Activated CD8-positive, alpha-beta memory T cell treated with anti-CD3 and anti-CD28 coated beads, Interleukin-2, amount 50 U/mL, for 24 hours (primary cell): ENCODE data around the gene POLG.

ENCODE experiments used
- DNase-seq: peaks from one replicate; pipeline ENCODE4 v3.0.0-alpha.2; 2020; ENCODE audit errors: extremely low read depth

Gene POLG

DNA sequence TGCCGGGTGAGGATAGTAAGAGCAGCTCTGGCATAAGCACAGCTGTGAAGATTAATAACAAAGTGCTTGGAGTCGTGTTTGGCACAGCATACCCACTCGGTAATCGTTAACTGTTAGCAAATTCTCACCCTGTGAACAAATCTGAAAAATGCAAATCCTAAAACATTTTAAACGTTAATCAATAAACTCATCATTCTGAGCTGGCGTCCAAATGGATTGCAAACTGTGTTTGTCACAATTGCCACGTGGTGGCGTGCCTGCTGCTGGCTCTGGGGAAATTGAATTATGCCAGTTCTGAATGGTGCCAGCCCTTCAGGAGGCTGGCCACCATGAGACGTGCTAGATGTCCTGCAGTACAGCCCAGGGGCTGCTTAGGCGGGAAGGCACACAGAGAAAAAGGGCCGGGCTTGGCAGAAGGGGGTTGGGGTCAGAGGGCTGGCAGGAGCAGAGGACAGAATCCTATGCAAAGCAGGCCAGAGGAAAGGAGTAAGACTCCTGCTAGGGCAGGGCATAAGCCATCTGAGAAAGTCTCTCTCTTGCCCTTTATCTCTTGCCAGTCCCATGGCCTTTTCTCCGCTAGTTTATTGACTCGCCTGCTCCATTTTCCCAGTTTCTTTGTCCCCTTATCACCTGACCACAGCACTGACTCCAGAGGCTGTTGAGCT lies 22.1 kb upstream of the POLG start:
- no peak for DNase-seq

- DNase-seq = no peak
Observed at GRCh38 chr15:89353991-89354390, 19.4 kb upstream of the POLG start.

- DNase-seq = no peak
Observed at GRCh38 chr15:89352476-89352875, 17.9 kb upstream of the POLG start.

- no peak for DNase-seq
Observed at GRCh38 chr15:89349206-89349558, 14.6 kb upstream of the POLG start.

DNA sequence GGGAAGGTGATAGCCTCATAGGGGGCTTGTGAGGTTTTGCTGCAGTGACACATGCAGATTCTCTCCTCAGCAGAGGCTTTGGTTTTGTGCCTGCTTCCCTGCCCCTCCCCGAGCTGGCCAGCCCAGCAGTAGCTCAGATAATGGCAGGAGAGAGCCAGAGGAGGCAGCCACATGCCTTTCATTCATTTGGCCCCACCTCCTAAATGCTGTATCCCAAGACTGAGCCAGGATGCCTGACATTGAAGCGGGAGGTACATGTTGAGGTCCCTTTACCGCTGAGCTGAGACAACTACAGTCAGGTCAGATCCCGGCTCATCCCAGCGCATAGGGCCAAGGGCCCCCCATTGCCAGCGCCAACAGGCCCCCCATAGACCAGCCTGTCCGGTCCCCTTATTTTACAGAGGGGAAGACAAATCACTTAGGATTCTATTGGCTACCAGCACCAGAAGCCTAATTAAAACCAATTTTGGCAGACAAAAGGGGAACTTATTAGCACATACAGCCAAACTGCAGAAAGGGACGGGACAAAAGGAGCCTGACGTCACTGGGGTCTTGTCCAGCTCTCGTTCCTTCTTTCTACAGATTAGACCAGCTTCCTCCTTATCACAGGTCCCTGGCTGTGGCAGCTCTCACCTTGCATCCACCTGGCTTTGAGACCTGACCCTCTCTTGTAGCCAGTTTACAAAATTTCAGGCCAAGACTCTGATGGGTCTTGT lies 12.1 kb upstream of the POLG start:
- no peak for DNase-seq

GRCh38 chr15:89345248-89345647 lies 10.6 kb upstream of the POLG start:
- DNase-seq = no peak

- DNase-seq = no peak
Observed at GRCh38 chr15:89342840-89343239, 8.2 kb upstream of the POLG start.

- no peak for DNase-seq
Observed at GRCh38 chr15:89341316-89342005, 6.8 kb upstream of the POLG start.

DNA sequence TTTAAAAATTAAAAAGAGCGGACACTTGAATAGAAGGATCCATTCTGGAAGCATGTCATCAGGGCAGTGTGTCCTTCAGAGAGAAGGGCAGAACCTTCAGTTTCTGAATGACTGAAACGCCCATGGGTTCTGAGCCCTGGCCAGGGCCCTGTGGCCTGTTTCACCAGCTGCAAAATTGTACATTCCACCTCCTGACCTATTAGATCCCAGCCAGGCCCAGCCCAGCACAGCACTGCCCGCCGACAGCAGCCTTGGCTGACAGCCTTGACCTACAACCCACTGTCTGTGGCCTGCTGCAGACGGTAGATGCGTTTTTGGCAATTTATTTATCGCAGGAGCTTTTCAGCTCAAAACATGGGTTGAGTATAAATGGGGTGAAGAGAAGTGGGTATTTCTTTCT lies 5.9 kb upstream of the POLG start:
- DNase-seq = no peak

GRCh38 chr15:89338036-89338435 lies 3.4 kb upstream of the POLG start:
- no peak for DNase-seq

GRCh38 chr15:89335298-89336041 lies 846 bp upstream of the POLG start:
- no peak for DNase-seq

DNA sequence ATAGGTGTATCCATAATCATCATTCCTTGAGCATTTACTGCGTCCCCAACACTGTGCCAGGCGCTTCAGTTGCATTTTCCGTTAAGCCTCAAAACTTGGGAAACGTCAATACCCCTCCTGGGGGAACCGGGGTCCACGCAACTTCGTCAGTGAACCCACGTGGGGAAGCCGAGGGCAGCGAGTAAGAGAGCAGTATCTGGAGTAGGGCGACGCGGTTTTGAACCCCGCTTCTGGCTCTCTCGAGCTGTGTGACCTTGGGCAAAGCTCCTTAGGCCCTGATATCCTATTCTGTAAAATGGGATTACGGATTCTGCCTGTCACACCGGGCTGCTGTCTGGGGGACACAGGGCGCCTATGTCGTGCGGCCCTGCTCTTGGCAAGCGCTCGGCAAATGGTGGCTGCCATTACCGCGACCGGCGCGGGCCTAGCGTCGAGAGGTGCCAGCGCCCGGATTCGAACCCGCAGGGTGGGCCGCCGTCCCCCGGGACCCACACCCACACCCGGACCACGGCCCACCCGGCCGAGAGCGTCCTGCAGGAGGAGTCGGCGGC lies 590 bp downstream of the POLG start:
- DNase-seq = no peak

- DNase-seq = no peak
Observed at GRCh38 chr15:89333011-89333860, 1.4 kb downstream of the POLG start.

DNA sequence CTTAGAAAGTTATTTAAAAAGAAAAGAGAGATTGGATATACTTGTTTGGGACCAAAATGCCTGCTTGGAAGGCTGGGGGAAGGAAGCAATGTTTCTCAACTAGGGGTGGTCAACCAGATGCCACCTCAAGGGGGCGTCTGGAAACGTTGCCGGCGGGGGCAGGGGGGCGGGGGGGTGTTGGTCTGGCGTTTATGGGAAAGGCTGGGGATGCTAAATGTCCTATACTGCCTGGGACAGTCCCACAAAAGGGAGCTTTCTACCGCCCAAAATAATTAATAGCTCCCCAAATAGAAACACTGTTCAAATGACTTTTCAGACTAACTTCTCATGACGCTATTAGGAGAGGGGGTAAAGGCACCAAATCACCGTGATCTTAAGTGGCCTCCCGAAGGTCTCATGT lies 2.2 kb downstream of the POLG start:
- no peak for DNase-seq

GRCh38 chr15:89330881-89331595 lies 3.6 kb downstream of the POLG start:
- DNase-seq = no peak

GRCh38 chr15:89330119-89330518 lies 4.5 kb downstream of the POLG start:
- no peak for DNase-seq

DNA sequence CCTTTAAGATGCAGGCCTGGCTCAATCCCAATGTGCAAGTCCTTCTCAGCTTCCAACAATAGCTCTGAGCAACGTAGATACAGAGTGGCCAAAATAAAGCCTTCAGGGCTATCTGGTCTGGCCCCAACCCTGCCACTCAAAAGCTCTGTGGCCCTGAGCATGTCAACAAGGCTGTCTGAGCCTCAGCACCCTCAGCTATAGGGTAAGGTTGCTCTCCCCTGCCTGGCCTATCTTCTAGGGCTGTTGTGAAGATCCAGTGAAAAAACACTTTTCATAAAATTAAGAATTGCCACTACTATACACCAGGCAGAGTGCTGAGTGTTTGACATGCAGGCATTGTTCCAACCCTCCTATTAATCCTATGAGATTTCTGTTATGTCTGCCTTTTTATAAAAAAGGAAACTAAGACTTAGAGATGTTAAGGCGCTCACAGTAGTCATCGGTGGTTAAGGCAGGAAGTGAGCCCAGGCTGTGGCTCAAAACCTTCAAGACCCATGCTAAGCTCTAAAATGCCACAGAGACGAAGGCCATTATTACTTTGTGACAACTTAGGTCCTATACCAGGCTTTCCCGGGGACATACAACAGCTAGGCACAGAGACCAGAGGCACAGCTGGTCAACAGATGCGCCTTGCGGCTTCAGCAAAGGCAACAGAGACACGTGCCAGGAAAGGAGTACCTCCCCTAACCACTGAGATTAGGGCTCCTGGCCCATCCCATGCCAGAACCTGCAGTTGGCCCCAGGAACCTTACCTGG lies 5.1 kb downstream of the POLG start:
- DNase-seq = no peak

DNA sequence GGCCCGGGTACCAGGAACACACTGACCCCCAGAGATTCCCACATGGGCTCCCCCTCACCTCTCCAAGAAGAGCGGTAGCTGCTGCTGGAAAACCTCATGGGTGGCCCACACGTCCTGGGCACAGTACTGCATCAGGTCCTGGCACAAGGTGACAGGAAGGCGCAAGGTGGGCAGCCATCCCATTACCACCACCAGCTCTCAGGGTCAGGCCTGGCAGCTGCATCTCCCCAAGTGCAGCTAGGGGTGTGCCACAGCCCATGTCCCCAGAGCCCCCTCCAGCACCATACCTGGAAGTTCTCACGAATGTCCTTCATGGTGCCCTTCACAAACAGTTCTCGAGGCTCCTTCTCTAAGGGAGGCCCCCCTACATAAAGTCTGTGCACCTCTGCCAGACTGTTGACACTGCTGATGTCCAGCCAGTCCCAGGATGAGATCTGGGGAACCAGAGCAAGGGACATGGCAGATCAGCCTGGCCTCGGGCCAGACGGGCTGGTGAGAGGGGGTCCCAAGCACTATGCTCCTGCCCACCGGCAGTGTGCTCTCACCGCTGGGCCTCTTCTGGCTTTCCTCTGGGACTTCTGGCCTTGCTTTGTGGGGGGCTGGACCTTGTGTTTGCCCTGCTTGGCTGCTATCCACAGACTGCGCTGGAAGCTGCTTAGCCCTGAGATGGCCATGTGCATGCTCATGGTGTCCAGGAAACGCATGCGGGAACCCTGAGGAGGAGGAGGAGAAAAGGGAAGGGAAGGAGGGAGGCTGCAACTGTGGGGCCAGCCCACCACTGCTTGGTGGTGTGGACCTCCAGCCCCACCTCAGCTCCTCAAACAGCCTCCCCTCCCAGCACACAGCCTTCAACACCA lies 6.0 kb downstream of the POLG start:
- no peak for DNase-seq

DNA sequence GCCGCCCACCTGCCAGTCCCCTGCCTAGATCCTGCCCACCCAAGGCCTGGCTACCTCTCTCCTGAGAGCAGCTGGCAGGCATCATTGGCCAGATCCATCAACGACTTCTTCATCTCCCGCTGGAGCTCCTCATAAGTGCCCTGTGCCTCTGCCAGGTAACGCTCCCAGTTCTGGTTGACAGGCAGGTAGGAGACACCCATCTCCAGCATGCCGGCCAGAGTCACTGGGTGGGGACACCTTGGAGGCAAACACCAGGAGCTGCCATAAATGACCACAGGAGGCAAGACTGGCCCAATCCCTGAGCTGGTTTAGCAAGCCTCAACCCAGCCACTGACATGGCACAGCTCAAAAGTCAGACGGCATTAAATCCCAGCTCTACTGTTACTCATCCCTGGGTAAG lies 7.5 kb downstream of the POLG start:
- DNase-seq = no peak
